Measurements from ENCODE around the gene NTRK1.
A peak's percentile ranks its signal among the peaks of the same experiment; 100 is the strongest.

Gene NTRK1

GRCh38 chr1:156908541-156908940 is 47.9 kb downstream of the NTRK1 start:
- no peaks in the 10 kb centered on the region for H3K9me3 Mint-ChIP-seq
- TF ChIP-seq CTCF (IDR thresholded peaks at IDR 0.05), result no peak
- H3K4me1 Mint-ChIP-seq, result peaks cover 34% of the 10 kb centered on the region
- H3K4me3 Mint-ChIP-seq, result no peak overlapping the region
- H3K27me3 Mint-ChIP-seq (ENCODE audit: low read depth, poor library complexity), result peaks cover 21% of the 10 kb centered on the region
- DNase-seq, result no peak
- no peak overlapping the region for H3K27ac Mint-ChIP-seq
- H3K36me3 Mint-ChIP-seq (ENCODE audit: low read depth), result peaks cover 4% of the 10 kb centered on the region

- H3K27ac Mint-ChIP-seq, result no peak overlapping the region
- TF ChIP-seq CTCF (IDR thresholded peaks at IDR 0.05), result no peak
- H3K4me3 Mint-ChIP-seq, result no peak overlapping the region
Observed at GRCh38 chr1:156908955-156909354, 48.3 kb downstream of the NTRK1 start.

GRCh38 chr1:156909671-156910070 is 49.0 kb downstream of the NTRK1 start:
- Mint-ChIP-seq H3K27me3 (ENCODE audit: low read depth, poor library complexity) (peaks cover 16% of the 10 kb centered on the region), H3K27ac (no peak overlapping the region), H3K4me1 (peaks cover 39% of the 10 kb centered on the region), H3K4me3 (no peak overlapping the region), H3K9me3 (no peaks in the 10 kb centered on the region), H3K36me3 (ENCODE audit: low read depth) (peaks cover 4% of the 10 kb centered on the region)
- no peak for DNase-seq
- TF ChIP-seq CTCF (IDR thresholded peaks at IDR 0.05), result no peak

More at GRCh38 chr1:156908955-156909354, 48.3 kb downstream of the NTRK1 start:
- Mint-ChIP-seq H3K9me3 (no peaks in the 10 kb centered on the region), H3K4me1 (peaks cover 34% of the 10 kb centered on the region), H3K36me3 (ENCODE audit: low read depth) (peaks cover 4% of the 10 kb centered on the region), H3K27me3 (ENCODE audit: low read depth, poor library complexity) (peaks cover 19% of the 10 kb centered on the region)
- DNase-seq, result no peak

- peak; percentile 80 for DNase-seq
- Mint-ChIP-seq H3K4me1 (peaks cover 45% of the 10 kb centered on the region), H3K9me3 (no peaks in the 10 kb centered on the region), H3K4me3 (no peak overlapping the region), H3K27me3 (ENCODE audit: low read depth, poor library complexity) (peaks cover 18% of the 10 kb centered on the region), H3K36me3 (ENCODE audit: low read depth) (peaks cover 4% of the 10 kb centered on the region), H3K27ac (no peak overlapping the region)
- peak; percentile 89 for TF ChIP-seq CTCF (IDR thresholded peaks at IDR 0.05)
Observed at GRCh38 chr1:156910309-156910782, 49.7 kb downstream of the NTRK1 start.

DNA sequence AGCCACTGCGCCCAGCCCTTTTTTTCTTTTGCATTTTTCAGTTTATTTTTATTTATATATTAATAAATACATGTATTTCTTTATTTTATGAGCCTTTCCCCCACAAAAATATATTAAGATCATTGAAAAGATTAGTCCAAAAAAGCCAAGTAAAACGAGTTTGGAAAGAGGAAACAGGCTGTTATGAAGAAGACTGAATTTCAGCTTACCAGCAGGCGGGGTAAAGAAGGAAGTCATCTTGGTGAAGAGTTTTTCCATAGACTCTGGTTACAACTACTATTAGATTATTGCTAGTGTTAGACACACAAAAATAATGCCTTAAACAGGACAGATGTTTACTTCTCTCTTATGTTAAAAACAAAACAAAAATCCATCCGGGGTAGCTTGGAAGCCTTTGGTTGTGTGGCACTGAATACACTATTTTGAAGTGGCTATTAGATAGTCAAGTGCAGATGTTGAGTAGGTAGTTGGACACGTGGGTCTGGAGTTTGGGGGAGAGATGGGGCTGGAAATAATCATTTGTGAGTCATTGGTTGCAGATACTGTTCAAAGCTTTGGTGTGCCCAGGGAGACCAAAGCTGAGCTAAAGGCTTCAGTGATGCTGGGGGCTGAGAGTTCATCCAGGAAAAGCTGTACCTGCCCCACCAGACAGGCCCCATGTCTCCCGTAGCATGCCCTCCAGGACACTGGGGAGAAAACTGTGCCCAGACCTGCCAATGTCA is 51.1 kb downstream of the NTRK1 start:
- Mint-ChIP-seq H3K9me3 (no peaks in the 10 kb centered on the region), H3K4me3 (no peak overlapping the region), H3K36me3 (ENCODE audit: low read depth) (peaks cover 9% of the 10 kb centered on the region), H3K4me1 (peaks cover 42% of the 10 kb centered on the region), H3K27me3 (ENCODE audit: low read depth, poor library complexity) (peaks cover 25% of the 10 kb centered on the region), H3K27ac (no peak overlapping the region)
- no peak for DNase-seq
- TF ChIP-seq CTCF (IDR thresholded peaks at IDR 0.05), result no peak

- Mint-ChIP-seq H3K27me3 (ENCODE audit: low read depth, poor library complexity) (peaks cover 23% of the 10 kb centered on the region), H3K9me3 (peaks cover 3% of the 10 kb centered on the region), H3K36me3 (ENCODE audit: low read depth) (peaks cover 9% of the 10 kb centered on the region), H3K4me3 (no peak overlapping the region), H3K4me1 (peaks cover 38% of the 10 kb centered on the region), H3K27ac (no peak overlapping the region)
- DNase-seq, result no peak
- TF ChIP-seq CTCF (IDR thresholded peaks at IDR 0.05), result no peak
Observed at GRCh38 chr1:156912310-156912709, 51.6 kb downstream of the NTRK1 start.
